Glutamatergic neuron (in vitro differentiated cells): ENCODE results near the gene EPHA4. TPM values are rescaled to one million over a fixed set of nuclear protein-coding genes. Genes with fewer than 3 reads are reported as not detected.

Experiments
- DNase-seq: peaks from one replicate; pipeline ENCODE4 v3.0.0; 2022
- H3K27ac Mint-ChIP-seq: one replicate; pipeline ENCODE4 v1.8.0; 2020; ENCODE audit warnings: mild to moderate bottlenecking, mixed read lengths, inconsistent platforms; ENCODE audit not compliant: unreplicated experiment
- H3K27me3 Mint-ChIP-seq: one replicate; pipeline ENCODE4 v1.8.0; 2020; ENCODE audit warnings: mild to moderate bottlenecking, moderate library complexity, mixed read lengths, inconsistent platforms; ENCODE audit not compliant: unreplicated experiment
- H3K36me3 Mint-ChIP-seq: one replicate; pipeline ENCODE4 v1.8.0; 2020; ENCODE audit warnings: mild to moderate bottlenecking, mixed read lengths, inconsistent platforms; ENCODE audit not compliant: unreplicated experiment
- H3K4me1 Mint-ChIP-seq: one replicate; pipeline ENCODE4 v1.8.0; 2020; ENCODE audit warnings: mild to moderate bottlenecking, low read depth, mixed read lengths, inconsistent platforms; ENCODE audit not compliant: unreplicated experiment
- H3K4me3 Mint-ChIP-seq: one replicate; pipeline ENCODE4 v1.8.0; 2020; ENCODE audit warnings: mild to moderate bottlenecking, mixed read lengths, inconsistent platforms; ENCODE audit not compliant: unreplicated experiment
- H3K9me3 Mint-ChIP-seq: one replicate; pipeline ENCODE4 v1.8.0; 2020; ENCODE audit warnings: mild to moderate bottlenecking, moderate library complexity, mixed read lengths, inconsistent platforms; ENCODE audit not compliant: unreplicated experiment
- long read RNA-seq: library from polyadenylated mRNA; unstranded; transcript quantifications from one replicate; pipeline ENCODE4 v2.0.0, GENCODE V29; 2020; ENCODE audit not compliant: unreplicated experiment
- total RNA-seq: library from RNA; stranded (reverse); fragmentation: NEBNext Ultra II Directional; extraction: Animal tissue kit (Norgen Biotek cat#: 25700); gene quantifications from one replicate; pipeline ENCODE4 v1.2.1, GENCODE V29; 2021; ENCODE audit not compliant: unreplicated experiment
- TF ChIP-seq, protein P1 (sequence below): fragments of 200-600 bp; sonication (generic); IDR thresholded peaks from one replicate; pipeline ENCODE4 v1.5.0; 2021; ENCODE audit not compliant: partially characterized antibody, unreplicated experiment

The EPHA4 gene
- total RNA-seq = 57.2 TPM
- long read RNA-seq, partial matches to known transcripts = 9 of 10 reads
- long read RNA-seq, other reads (novel, unspliced or antisense) = 1 of 10 reads

DNA sequence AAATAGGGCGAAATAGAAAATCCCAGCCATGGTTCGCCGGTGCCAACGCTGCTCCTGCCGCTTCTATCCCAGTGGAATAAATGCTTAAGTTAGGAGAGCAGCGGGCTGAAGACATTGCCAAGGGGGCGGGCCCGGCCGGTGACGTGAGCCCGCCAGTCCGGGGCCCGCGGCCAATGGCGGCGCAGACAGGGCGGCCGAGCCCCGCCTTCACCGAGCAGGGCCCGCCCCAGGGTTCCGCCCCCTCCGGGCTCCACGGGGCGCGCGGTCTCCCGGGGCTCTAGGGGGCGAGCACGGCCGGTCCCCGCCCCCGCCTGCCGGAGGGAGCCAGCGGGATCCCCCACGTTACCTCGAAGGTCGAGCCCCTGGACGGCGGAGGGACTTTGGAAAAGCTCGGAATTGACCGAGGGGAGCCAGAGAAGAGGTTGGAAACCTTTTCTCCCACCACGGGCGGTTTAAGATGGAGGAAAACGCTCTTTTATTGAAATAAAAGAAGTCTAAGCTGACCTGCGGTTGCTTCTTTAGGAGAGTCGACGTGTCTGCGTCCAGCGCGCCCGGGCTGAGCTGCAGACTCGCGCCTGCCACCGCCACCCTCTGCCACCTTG lies at the start of gene EPHA4:
Gene EPHA4, minus strand, starts transcription at position 86 of the 602 bp plus-strand sequence. Its CDS starts 56 bp downstream, at position 30.
- H3K27ac Mint-ChIP-seq = peak within 1 kb of the TSS; percentile 84
- TF ChIP-seq, protein P1, sequence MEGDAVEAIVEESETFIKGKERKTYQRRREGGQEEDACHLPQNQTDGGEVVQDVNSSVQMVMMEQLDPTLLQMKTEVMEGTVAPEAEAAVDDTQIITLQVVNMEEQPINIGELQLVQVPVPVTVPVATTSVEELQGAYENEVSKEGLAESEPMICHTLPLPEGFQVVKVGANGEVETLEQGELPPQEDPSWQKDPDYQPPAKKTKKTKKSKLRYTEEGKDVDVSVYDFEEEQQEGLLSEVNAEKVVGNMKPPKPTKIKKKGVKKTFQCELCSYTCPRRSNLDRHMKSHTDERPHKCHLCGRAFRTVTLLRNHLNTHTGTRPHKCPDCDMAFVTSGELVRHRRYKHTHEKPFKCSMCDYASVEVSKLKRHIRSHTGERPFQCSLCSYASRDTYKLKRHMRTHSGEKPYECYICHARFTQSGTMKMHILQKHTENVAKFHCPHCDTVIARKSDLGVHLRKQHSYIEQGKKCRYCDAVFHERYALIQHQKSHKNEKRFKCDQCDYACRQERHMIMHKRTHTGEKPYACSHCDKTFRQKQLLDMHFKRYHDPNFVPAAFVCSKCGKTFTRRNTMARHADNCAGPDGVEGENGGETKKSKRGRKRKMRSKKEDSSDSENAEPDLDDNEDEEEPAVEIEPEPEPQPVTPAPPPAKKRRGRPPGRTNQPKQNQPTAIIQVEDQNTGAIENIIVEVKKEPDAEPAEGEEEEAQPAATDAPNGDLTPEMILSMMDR = no peak
- peaks cover 5% of the 10 kb centered on the region for H3K36me3 Mint-ChIP-seq
- H3K27me3 Mint-ChIP-seq = peaks cover 10% of the 10 kb centered on the region
- peaks cover 32% of the 10 kb centered on the region for H3K4me1 Mint-ChIP-seq
- peak; percentile 90 for DNase-seq
- H3K9me3 Mint-ChIP-seq = peaks cover 8% of the 10 kb centered on the region
- peak within 1 kb of the TSS; percentile 98 for H3K4me3 Mint-ChIP-seq

DNA sequence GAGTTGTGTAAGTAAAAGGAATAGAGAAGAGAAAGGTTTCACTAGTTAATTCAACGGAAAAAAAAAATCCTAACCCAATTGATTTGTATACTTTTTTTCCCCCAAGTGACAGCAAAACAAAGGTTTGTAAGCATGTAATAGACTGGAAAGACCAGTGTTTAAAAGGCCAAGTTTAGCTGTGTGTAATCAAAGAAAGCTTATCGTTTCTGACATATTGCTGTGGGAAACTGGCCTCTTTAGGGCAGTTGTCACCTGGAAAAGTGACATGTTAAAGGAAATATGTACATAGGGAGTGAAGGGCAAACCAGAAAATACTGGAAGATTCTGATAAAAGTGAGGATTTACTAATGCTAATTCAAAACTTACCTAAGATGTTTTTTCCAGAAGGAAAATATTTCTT lies 45.9 kb upstream of the EPHA4 start:
- H3K27ac Mint-ChIP-seq = no peak overlapping the region
- TF ChIP-seq, protein P1 = no peak
- no peaks in the 10 kb centered on the region for H3K27me3 Mint-ChIP-seq
- H3K4me1 Mint-ChIP-seq = peaks cover 11% of the 10 kb centered on the region
- no peak for DNase-seq
- H3K36me3 Mint-ChIP-seq = no peaks in the 10 kb centered on the region
- no peak overlapping the region for H3K4me3 Mint-ChIP-seq
- H3K9me3 Mint-ChIP-seq = no peaks in the 10 kb centered on the region

DNA sequence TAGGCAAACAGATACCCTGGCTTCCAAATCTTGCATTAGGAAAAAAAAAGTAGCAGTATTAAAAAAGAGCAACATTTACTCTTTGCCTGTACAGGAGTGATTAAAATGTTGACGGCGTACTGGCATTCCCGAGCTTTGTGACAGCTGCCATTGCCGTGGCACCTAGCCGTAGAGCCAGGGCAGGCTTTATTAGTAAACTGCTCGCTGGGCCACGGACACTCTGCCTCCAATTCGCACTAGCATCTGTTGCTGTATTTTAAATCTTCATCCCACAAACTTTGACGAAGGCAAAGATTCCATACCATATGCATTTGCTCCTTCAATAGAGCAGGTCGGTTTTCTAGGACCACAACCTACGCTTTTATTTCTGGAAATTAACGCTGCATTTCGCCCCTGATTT lies 44.5 kb upstream of the EPHA4 start:
- Mint-ChIP-seq H3K4me3 (no peak overlapping the region), H3K4me1 (peaks cover 20% of the 10 kb centered on the region), H3K27me3 (no peaks in the 10 kb centered on the region), H3K27ac (no peak overlapping the region), H3K9me3 (no peaks in the 10 kb centered on the region), H3K36me3 (no peaks in the 10 kb centered on the region)
- DNase-seq = no peak
- TF ChIP-seq, protein P1 = no peak

DNA sequence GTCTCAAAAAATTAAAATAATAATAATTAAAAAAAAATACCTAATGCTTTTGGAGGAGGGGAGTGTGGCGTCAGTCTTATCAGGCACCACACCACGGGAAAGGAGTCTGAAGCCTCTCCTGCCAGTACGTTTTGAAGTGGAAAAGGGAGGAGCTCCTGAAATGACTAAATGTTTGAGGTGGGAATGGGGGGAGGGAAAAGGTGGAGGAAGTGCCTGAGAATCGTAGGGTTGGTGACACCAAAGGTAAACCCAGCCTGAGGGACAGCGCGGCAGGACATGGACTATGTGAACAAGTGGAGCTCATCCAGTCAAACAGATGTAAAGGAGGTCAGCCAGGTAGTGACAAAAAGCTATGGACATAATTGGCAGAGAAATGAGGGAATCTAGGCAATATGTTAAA lies 42.2 kb upstream of the EPHA4 start:
- no peaks in the 10 kb centered on the region for H3K27me3 Mint-ChIP-seq
- peaks cover 20% of the 10 kb centered on the region for H3K4me1 Mint-ChIP-seq
- H3K36me3 Mint-ChIP-seq = no peaks in the 10 kb centered on the region
- DNase-seq = no peak
- H3K27ac Mint-ChIP-seq = no peak overlapping the region
- H3K4me3 Mint-ChIP-seq = no peak overlapping the region
- no peaks in the 10 kb centered on the region for H3K9me3 Mint-ChIP-seq
- TF ChIP-seq, protein P1 = no peak

DNA sequence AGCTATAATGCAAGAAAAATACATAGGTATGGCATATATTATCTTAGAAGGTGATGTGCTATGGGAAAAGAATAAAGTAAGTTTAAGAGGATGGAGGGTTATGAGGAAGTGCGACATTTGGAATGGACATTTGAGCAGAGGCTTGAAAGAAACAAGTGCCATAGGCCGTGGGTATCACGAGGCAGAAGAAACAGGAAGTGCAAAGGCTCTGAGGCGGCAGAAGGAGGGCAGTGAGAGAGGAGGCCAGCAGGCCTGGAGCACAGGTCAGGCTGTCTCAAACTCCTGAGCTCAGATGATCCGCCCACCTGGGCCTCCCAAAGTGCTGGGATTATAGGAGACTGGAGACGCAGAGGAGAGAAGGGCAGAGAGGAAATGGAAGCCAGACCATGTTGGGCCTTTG lies 40.7 kb upstream of the EPHA4 start:
- Mint-ChIP-seq H3K4me1 (peaks cover 18% of the 10 kb centered on the region), H3K27ac (no peak overlapping the region), H3K4me3 (no peak overlapping the region), H3K36me3 (no peaks in the 10 kb centered on the region), H3K9me3 (no peaks in the 10 kb centered on the region), H3K27me3 (no peaks in the 10 kb centered on the region)
- TF ChIP-seq, protein P1 = no peak
- DNase-seq = no peak
